Hepatocyte (in vitro differentiated cells): Measurements from ENCODE around the gene TNFSF15.

Experiments used
- EZH2 ChIP-seq: fragments of 200-600 bp; sonication (generic); IDR thresholded peaks from 2 replicates; pipeline ENCODE4 v1.6.1; 2016; ENCODE audit warnings: antibody characterized with exemption, mild to moderate bottlenecking, borderline replicate concordance
- TF ChIP-seq, protein P1 (sequence below): fragments of 200-600 bp; sonication (generic); IDR thresholded peaks from 2 replicates; pipeline ENCODE4 v1.5.1; 2016; ENCODE audit warnings: antibody characterized with exemption, mild to moderate bottlenecking; ENCODE audit not compliant: poor library complexity

- TF ChIP-seq, protein P1, sequence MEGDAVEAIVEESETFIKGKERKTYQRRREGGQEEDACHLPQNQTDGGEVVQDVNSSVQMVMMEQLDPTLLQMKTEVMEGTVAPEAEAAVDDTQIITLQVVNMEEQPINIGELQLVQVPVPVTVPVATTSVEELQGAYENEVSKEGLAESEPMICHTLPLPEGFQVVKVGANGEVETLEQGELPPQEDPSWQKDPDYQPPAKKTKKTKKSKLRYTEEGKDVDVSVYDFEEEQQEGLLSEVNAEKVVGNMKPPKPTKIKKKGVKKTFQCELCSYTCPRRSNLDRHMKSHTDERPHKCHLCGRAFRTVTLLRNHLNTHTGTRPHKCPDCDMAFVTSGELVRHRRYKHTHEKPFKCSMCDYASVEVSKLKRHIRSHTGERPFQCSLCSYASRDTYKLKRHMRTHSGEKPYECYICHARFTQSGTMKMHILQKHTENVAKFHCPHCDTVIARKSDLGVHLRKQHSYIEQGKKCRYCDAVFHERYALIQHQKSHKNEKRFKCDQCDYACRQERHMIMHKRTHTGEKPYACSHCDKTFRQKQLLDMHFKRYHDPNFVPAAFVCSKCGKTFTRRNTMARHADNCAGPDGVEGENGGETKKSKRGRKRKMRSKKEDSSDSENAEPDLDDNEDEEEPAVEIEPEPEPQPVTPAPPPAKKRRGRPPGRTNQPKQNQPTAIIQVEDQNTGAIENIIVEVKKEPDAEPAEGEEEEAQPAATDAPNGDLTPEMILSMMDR = no peak
- TF ChIP-seq EZH2 = no peak
Measured at GRCh38 chr9:114735704-114736103, 70.1 kb downstream of the TNFSF15 start.
